IPS-11a (cell line): ENCODE measurements around the gene UNC13A.

Experiments used
- H3K4me3 ChIP-seq: one replicate; pipeline ENCODE4 v1.5.1; 2013; ENCODE audit warnings: low read depth, low read length, control low read depth

The UNC13A gene

GRCh38 chr19:17711851-17712250, 23.7 kb upstream of the UNC13A start:
- no peak overlapping the region for H3K4me3 ChIP-seq

- H3K4me3 ChIP-seq, result no peak overlapping the region
These were observed 18.6 kb upstream of the UNC13A start for GRCh38 chr19:17706750-17707181.

GRCh38 chr19:17703824-17704463, 15.8 kb upstream of the UNC13A start:
- H3K4me3 ChIP-seq, result no peak overlapping the region

GRCh38 chr19:17695198-17695597, 7.0 kb upstream of the UNC13A start:
- no peak overlapping the region for H3K4me3 ChIP-seq

- no peak overlapping the region for H3K4me3 ChIP-seq
These were observed 4.4 kb upstream of the UNC13A start for GRCh38 chr19:17692566-17692965.

GRCh38 chr19:17688853-17689595, 870 bp upstream of the UNC13A start:
- H3K4me3 ChIP-seq, result no peak overlapping the region

DNA sequence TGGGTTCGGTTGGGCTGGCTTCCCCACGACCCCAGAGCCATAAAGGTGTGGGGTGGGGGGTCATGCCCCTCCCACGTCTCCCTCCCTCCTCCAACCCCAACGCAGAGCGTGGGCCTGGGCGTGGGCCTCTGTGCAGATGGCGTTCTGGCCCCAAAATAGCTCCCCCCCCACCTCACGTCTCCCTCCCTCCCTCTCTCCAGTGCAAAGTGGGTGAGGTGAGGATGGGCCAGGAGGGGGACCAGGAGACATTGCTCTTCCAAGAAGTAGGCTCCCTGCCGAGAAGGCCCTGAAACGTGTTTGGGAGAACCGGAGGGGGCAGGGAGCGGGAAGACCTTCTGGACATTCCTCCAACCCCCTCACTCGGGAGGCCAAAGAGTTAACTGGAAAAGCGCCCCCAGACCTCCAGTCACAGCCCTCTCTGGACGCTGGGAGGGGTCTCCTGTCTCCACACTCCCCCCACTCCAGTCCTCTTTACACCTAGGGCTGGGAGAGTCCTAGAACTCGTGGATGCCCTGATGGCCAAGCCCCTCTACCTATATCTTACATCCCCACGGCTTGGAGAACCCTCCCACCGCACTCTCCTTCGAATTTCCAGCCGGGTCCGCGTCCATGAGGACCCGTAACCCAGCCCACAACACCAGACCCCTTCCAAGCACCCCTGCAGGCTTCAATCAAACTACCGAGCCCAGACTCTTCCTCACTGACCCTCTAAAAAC, 855 bp downstream of the UNC13A start:
- H3K4me3 ChIP-seq, result peak overlapping the region; percentile 81

- peak overlapping the region; percentile 81 for H3K4me3 ChIP-seq
These were observed 1.5 kb downstream of the UNC13A start for GRCh38 chr19:17686592-17687024.

DNA sequence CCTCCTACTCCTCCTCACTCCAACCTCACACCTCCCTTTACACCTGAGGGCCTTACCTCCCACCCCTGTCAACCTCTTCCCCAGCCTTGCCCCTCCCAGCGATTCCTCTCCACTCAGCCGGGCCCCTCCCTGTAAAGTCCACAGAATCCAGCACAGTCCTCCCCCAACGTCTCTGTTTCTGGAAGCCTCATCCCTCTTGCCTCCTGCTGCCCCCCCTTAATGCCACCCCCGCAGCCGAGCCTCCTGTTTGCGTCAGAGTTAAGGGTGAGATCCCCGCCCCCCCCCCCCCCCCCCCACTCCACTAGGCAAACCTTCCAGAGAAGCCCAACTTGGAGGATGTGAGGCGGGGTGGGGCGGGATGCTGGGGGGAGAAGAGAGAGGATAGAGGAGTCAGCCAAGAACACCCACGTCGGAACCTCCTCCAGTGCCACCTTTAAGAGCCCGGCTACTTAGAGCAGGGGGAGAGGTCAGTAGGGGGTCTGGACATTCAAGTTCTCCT, 2.1 kb downstream of the UNC13A start:
- peak overlapping the region; percentile 61 for H3K4me3 ChIP-seq

- H3K4me3 ChIP-seq, result no peak overlapping the region
These were observed 2.6 kb downstream of the UNC13A start for GRCh38 chr19:17685451-17686022.

DNA sequence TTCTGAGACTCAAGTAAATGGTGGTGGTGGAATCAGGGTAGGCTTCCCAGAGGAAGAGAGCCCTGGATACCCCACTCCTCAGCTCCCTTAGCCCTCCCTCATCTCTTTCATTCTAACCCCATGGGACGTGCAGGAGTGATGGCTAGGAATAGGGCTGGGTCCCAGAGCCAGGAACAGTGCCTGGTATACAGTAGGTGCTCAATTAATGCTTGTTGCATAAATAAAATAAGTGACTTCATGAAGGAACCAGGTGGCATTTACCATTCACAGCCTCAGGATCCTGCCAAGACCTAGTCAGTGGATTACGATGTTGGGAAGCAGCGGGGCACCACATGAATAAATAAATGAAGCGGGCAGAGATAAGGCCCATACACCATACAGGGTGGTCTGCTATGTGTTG, 3.9 kb downstream of the UNC13A start:
- H3K4me3 ChIP-seq, result no peak overlapping the region

DNA sequence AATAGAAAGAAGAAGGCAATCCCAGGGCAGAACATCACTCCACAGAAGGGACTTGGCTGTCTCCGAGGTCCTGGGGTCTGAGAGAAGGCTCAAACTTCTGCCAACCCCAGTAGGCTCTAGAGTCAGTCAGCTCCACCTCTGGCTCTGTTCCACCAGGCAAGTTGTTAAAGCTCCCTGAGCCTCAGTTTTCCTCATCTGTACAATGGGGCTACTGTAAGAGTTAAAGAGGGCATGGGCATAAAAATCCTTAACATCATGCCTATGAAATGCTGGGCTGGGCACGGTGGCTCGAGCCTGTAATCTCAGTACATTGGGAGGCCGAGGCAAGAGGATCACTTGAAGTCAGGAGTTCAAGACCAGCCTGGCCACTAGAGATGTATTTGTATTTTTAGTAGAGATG, 5.1 kb downstream of the UNC13A start:
- H3K4me3 ChIP-seq, result no peak overlapping the region

- no peak overlapping the region for H3K4me3 ChIP-seq
These were observed 5.9 kb downstream of the UNC13A start for GRCh38 chr19:17682273-17682672.

GRCh38 chr19:17681505-17682125, 6.5 kb downstream of the UNC13A start:
- no peak overlapping the region for H3K4me3 ChIP-seq

GRCh38 chr19:17680230-17680722, 7.9 kb downstream of the UNC13A start:
- peak overlapping the region; percentile 20 for H3K4me3 ChIP-seq

GRCh38 chr19:17679526-17680229, 8.5 kb downstream of the UNC13A start:
- no peak overlapping the region for H3K4me3 ChIP-seq

GRCh38 chr19:17678836-17679235, 9.3 kb downstream of the UNC13A start:
- H3K4me3 ChIP-seq, result no peak overlapping the region

DNA sequence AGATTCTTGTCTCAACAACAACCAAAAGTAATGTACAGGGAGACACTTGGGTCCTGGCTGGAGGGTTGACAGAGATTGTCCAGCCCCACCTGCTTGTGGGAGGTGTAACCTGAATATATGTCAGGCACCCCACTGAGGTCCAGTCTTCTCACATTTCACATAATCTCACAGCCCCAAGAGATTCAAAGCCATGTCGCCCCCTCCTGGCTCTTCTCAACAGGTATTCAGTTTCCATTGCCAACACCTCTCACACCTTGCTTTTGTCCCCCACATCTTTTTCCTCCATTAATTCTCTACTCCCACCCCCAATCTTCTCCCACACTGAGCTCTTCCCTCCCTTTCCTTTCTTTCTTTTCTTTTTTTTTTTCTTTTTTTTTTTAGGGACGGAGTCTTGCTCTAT, 11.2 kb downstream of the UNC13A start:
- no peak overlapping the region for H3K4me3 ChIP-seq

DNA sequence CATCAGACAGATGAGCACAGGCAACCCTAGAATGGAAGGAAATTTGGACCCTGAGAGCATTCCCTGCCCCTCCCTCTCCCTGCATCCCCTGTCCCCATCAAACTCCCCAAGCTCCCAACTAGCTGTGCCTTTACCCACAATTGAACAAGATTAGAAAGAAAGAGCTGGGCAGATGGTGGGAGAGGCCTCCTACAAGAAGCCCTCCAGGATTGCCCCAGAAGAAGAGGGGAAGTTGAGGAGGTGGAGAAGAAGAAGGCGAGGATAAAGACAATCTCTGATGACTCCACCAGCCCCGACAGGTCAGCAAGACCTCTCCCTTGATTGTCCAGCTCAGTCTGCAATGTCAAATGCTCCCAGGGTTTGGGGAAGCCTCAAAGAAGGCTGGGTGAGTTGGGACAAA, 11.9 kb downstream of the UNC13A start:
- H3K4me3 ChIP-seq, result no peak overlapping the region
